Smooth muscle cell (in vitro differentiated cells): ENCODE measurements around the gene PIK3R5. TPM values are rescaled to one million over a fixed set of nuclear protein-coding genes. Genes with fewer than 3 reads are reported as not detected.

Experiments
- DNase-seq: peaks from one replicate; lab custom pipeline; 2025; ENCODE audit not compliant: unreplicated experiment; lab: John Stamatoyannopoulos, UW
- H2AFZ ChIP-seq: fragments of 200-600 bp; sonication (generic); 2 replicates; pipeline ENCODE4 v1.6.0; 2016; ENCODE audit warnings: antibody characterized with exemption, low read depth, mild to moderate bottlenecking
- H3F3A ChIP-seq: fragments of 200-600 bp; sonication (generic); 2 replicates; pipeline ENCODE4 v1.6.0; 2017; ENCODE audit warnings: antibody characterized with exemption, low read depth
- H3K27ac ChIP-seq: fragments of 200-600 bp; sonication (generic); 2 replicates; pipeline ENCODE4 v1.5.1; 2016; ENCODE audit warnings: low read depth, mild to moderate bottlenecking
- H3K27me3 ChIP-seq: fragments of 200-600 bp; sonication (generic); 2 replicates; pipeline ENCODE4 v1.6.1; 2016; ENCODE audit warnings: low read depth, mild to moderate bottlenecking
- H3K36me3 ChIP-seq: fragments of 200-600 bp; sonication (generic); 2 replicates; pipeline ENCODE4 v1.5.1; 2016; ENCODE audit warnings: low read depth
- H3K4me1 ChIP-seq: fragments of 200-600 bp; sonication (generic); 2 replicates; pipeline ENCODE4 v1.5.1; 2016; ENCODE audit warnings: low read depth
- H3K4me2 ChIP-seq: fragments of 200-600 bp; sonication (generic); 2 replicates; pipeline ENCODE4 v1.6.0; 2016; ENCODE audit warnings: mild to moderate bottlenecking
- H3K4me3 ChIP-seq: fragments of 200-600 bp; sonication (generic); 2 replicates; pipeline ENCODE4 v1.5.1; 2016; ENCODE audit warnings: mild to moderate bottlenecking
- H3K79me2 ChIP-seq: fragments of 200-600 bp; sonication (generic); 2 replicates; pipeline ENCODE4 v1.6.0; 2016; ENCODE audit warnings: low read depth, mild to moderate bottlenecking
- H3K9ac ChIP-seq: fragments of 200-600 bp; sonication (generic); 2 replicates; pipeline ENCODE4 v1.6.0; 2016; ENCODE audit warnings: low read depth
- H3K9me3 ChIP-seq: fragments of 200-600 bp; sonication (generic); replicated peaks from 2 replicates; pipeline ENCODE4 v1.5.1; 2016; ENCODE audit warnings: low read depth
- H4K20me1 ChIP-seq: fragments of 200-600 bp; sonication (generic); 2 replicates; pipeline ENCODE4 v1.6.0; 2016; ENCODE audit warnings: low read depth
- CTCF ChIP-seq: fragments of 200-600 bp; sonication (generic); IDR thresholded peaks from 2 replicates; pipeline ENCODE4 v1.5.1; 2017; ENCODE audit warnings: borderline replicate concordance, mild to moderate bottlenecking, antibody characterized with exemption; ENCODE audit not compliant: insufficient read depth, poor library complexity, severe bottlenecking
- WGBS: methylation state at CpG from one replicate; pipeline ENCODE4 v1.1.7; 2016; ENCODE audit warnings: low lambda C conversion rate; 5-methylcytosine and 5-hydroxymethylcytosine counted together
- polyA plus RNA-seq: library from polyadenylated mRNA; unstranded; fragments of >200 nt; fragmentation: Nextera tagmentation; extraction: Ambion mirVana; gene quantifications from 2 replicates; pipeline ENCODE4 v1.2.1, GENCODE V29; 2016
- total RNA-seq: library from RNA; depleted of rRNA; stranded (reverse); fragments of >200 nt; gene quantifications from 2 replicates; pipeline ENCODE4 v1.2.3, GENCODE V29; 2014

Gene PIK3R5
- total and polyA plus RNA-seq, 2 experiments from 2014 or later: not detected

DNA sequence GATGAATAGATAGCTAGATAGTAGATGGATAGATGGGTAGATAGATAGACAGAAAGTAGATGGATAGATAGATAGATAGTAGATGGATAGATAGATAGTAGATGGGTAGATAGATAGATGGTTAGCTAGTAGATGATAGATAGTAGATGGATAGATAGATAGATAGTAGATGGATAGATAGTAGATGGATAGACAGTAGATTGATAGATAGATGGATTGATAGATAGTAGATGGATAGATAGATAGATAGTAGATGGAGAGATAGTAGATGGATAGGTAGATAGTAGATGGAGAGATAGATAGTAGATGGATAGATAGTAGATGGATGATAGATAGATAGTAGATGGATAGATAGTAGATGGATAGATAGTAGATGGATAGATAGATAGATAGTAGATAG is 40.4 kb downstream of the PIK3R5 start:
- no peak for DNase-seq
- H3K4me1 ChIP-seq: no peaks in the 10 kb centered on the region
- no peaks in the 10 kb centered on the region for H4K20me1 ChIP-seq

DNA sequence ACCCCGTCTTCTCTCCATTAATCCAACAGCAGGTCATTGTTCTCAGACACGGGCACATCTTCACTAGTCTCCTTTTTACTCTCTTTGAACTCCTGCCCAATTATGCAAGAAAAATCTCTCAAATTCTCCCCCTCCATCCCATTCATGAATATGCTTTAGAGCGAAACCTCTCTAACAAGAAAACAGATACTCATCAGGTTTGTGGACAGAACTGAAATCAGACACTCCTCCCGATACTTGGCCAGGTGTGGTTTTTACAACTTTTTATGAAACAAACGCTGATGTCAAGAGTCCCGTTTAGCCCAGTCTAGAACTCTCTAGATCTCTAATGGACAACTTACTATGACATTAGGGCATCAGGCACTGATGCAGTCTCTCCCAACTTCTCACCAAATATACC is 40.9 kb downstream of the PIK3R5 start:
- Histone ChIP-seq H3K4me1 (no peaks in the 10 kb centered on the region), H3K9me3 (peaks cover 5% of the 10 kb centered on the region), H3F3A (no peaks in the 10 kb centered on the region), H3K27me3 (no peaks in the 10 kb centered on the region), H3K27ac (no peak overlapping the region), H3K9ac (no peak overlapping the region), H2AFZ (no peak overlapping the region), H3K36me3 (no peaks in the 10 kb centered on the region), H4K20me1 (no peaks in the 10 kb centered on the region), H3K4me2 (no peak overlapping the region), H3K4me3 (no peak overlapping the region), H3K79me2 (no peaks in the 10 kb centered on the region)
- DNase-seq: no peak
- WGBS: 87% methylated on average over 6 of the region's 6 CpGs
- no peak for TF ChIP-seq CTCF

More for the DNA sequence above, 40.4 kb downstream of the PIK3R5 start:
- Histone ChIP-seq H3K4me2 (no peak overlapping the region), H3K79me2 (no peaks in the 10 kb centered on the region), H2AFZ (no peak overlapping the region), H3K4me3 (no peak overlapping the region), H3K9ac (no peak overlapping the region), H3K36me3 (no peaks in the 10 kb centered on the region), H3F3A (no peaks in the 10 kb centered on the region), H3K27me3 (no peaks in the 10 kb centered on the region), H3K27ac (no peak overlapping the region), H3K9me3 (peaks cover 8% of the 10 kb centered on the region)
- TF ChIP-seq CTCF: no peak

- no peak for TF ChIP-seq CTCF
- H3K9ac ChIP-seq: no peak overlapping the region
- H3F3A ChIP-seq: no peaks in the 10 kb centered on the region
- H4K20me1 ChIP-seq: no peaks in the 10 kb centered on the region
- H3K4me1 ChIP-seq: no peaks in the 10 kb centered on the region
- H3K36me3 ChIP-seq: no peaks in the 10 kb centered on the region
- no peak overlapping the region for H2AFZ ChIP-seq
- no peak overlapping the region for H3K27ac ChIP-seq
- WGBS: no CpG with 5 or more reads among the region's 1 CpG
- H3K79me2 ChIP-seq: no peaks in the 10 kb centered on the region
- H3K4me3 ChIP-seq: no peak overlapping the region
- H3K4me2 ChIP-seq: no peak overlapping the region
- DNase-seq: no peak
- H3K27me3 ChIP-seq: no peaks in the 10 kb centered on the region
- H3K9me3 ChIP-seq: peaks cover 4% of the 10 kb centered on the region
These were observed 41.7 kb downstream of the PIK3R5 start for GRCh38 chr17:8923762-8924161.

DNA sequence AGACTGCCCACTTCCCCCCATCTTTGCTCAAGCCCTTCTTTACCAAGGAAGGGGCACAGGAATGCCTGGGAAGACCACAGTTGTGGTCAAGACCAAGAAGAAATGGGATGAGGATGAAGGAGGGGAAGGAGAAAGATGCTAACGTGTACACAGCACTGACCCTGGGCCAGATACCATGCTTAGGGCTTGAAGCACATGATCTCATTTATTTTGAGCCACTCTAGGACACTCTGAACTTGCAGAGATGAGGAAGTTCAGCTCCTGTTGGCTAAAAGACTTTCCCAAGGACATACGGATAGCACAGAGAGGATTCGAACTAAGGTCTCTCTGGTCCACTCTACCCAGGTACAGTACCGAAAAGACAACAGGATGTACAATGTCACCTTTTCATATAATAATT is 42.6 kb downstream of the PIK3R5 start:
- Histone ChIP-seq H3K4me2 (no peak overlapping the region), H3K36me3 (no peaks in the 10 kb centered on the region), H3F3A (no peaks in the 10 kb centered on the region), H3K27me3 (no peaks in the 10 kb centered on the region), H3K79me2 (no peaks in the 10 kb centered on the region), H4K20me1 (no peaks in the 10 kb centered on the region), H3K9ac (no peak overlapping the region), H3K27ac (peak overlapping the region; percentile 57), H2AFZ (no peak overlapping the region), H3K4me3 (no peak overlapping the region), H3K4me1 (no peaks in the 10 kb centered on the region), H3K9me3 (no peaks in the 10 kb centered on the region)
- no peak for DNase-seq
- 81% methylated on average over 4 of the region's 4 CpGs for WGBS
- no peak for TF ChIP-seq CTCF
